H9 (cell line): ENCODE data around the gene IFIT1. TPM values are rescaled to one million over a fixed set of nuclear protein-coding genes. Genes with fewer than 3 reads are reported as not detected.

Experiments
- DNase-seq: peaks from one replicate; pipeline ENCODE4 v3.0.0-alpha.2; 2017
- H2AFZ ChIP-seq: one replicate; pipeline ENCODE4 v1.6.1; 2013; ENCODE audit warnings: mild to moderate bottlenecking, low read length, control low read depth, moderate library complexity
- H2AK5ac ChIP-seq: 2 replicates; pipeline ENCODE4 v1.6.1; 2013; ENCODE audit warnings: low read length, control low read depth, mixed read lengths; ENCODE audit not compliant: insufficient read length
- H2BK120ac ChIP-seq: one replicate; pipeline ENCODE4 v1.6.1; 2013; ENCODE audit warnings: low read depth, mild to moderate bottlenecking, low read length, control low read depth, inconsistent platforms; ENCODE audit not compliant: poor library complexity, severe bottlenecking
- H2BK12ac ChIP-seq: 2 replicates; pipeline ENCODE4 v1.6.1; 2013; ENCODE audit warnings: low read length, control low read depth, mixed read lengths, low read depth; ENCODE audit not compliant: insufficient read length
- H2BK15ac ChIP-seq: 2 replicates; pipeline ENCODE4 v1.6.1; 2013; ENCODE audit warnings: low read depth, low read length, control low read depth
- H2BK20ac ChIP-seq: one replicate; pipeline ENCODE4 v1.6.1; 2013; ENCODE audit warnings: low read depth, mild to moderate bottlenecking, low read length, control low read depth, inconsistent platforms; ENCODE audit not compliant: poor library complexity, severe bottlenecking
- H2BK5ac ChIP-seq: 2 replicates; pipeline ENCODE4 v1.6.1; 2013; ENCODE audit warnings: low read length, control low read depth, mixed read lengths; ENCODE audit not compliant: insufficient read length
- H3K14ac ChIP-seq: 2 replicates; pipeline ENCODE4 v1.6.1; 2013; ENCODE audit warnings: low read length, control low read depth; ENCODE audit not compliant: insufficient read depth
- H3K18ac ChIP-seq: 2 replicates; pipeline ENCODE4 v1.6.1; 2013; ENCODE audit warnings: low read depth, mild to moderate bottlenecking, mixed read lengths, low read length, control low read depth; ENCODE audit not compliant: insufficient read length
- H3K23ac ChIP-seq: 2 replicates; pipeline ENCODE4 v1.6.1; 2013; ENCODE audit warnings: low read length, control low read depth, mixed read lengths, low read depth; ENCODE audit not compliant: insufficient read length
- H3K23me2 ChIP-seq: 2 replicates; pipeline ENCODE4 v1.6.1; 2013; ENCODE audit warnings: low read depth, mild to moderate bottlenecking, mixed read lengths, low read length, control low read depth; ENCODE audit not compliant: insufficient read length, poor library complexity, severe bottlenecking
- H3K27ac ChIP-seq: 2 replicates; pipeline ENCODE4 v1.5.1; 2013; ENCODE audit warnings: low read length, control low read depth, mixed read lengths, low read depth; ENCODE audit not compliant: insufficient read length
- H3K27me3 ChIP-seq: 2 replicates; pipeline ENCODE4 v1.6.1; 2013; ENCODE audit warnings: low read length, control low read depth, inconsistent platforms; ENCODE audit not compliant: insufficient read depth
- H3K4ac ChIP-seq: 2 replicates; pipeline ENCODE4 v1.6.1; 2013; ENCODE audit warnings: low read depth, mild to moderate bottlenecking, control low read depth, inconsistent platforms, low read length, moderate library complexity
- H3K4me1 ChIP-seq: 2 replicates; pipeline ENCODE4 v1.6.1; 2013; ENCODE audit warnings: low read length, control low read depth, inconsistent platforms; ENCODE audit not compliant: insufficient read depth
- H3K4me2 ChIP-seq: 2 replicates; pipeline ENCODE4 v1.6.1; 2013; ENCODE audit warnings: low read length, control low read depth, mixed read lengths; ENCODE audit not compliant: insufficient read length, insufficient read depth
- H3K56ac ChIP-seq: 2 replicates; pipeline ENCODE4 v1.6.1; 2013; ENCODE audit warnings: low read depth, mild to moderate bottlenecking, mixed read lengths, low read length, control low read depth; ENCODE audit not compliant: insufficient read length
- H3K79me1 ChIP-seq: 2 replicates; pipeline ENCODE4 v1.6.1; 2013; ENCODE audit warnings: low read depth, mild to moderate bottlenecking, moderate library complexity, low read length, control low read depth, inconsistent platforms; ENCODE audit not compliant: insufficient read depth, poor library complexity, severe bottlenecking
- H3K79me2 ChIP-seq: 2 replicates; pipeline ENCODE4 v1.6.1; 2013; ENCODE audit warnings: low read length, control low read depth, inconsistent platforms; ENCODE audit not compliant: insufficient read depth
- H3K9ac ChIP-seq: 2 replicates; pipeline ENCODE4 v1.6.1; 2013; ENCODE audit warnings: low read length, control low read depth, mixed read lengths; ENCODE audit not compliant: insufficient read length; ENCODE audit errors: extremely low read depth
- H3K9me3 ChIP-seq: one replicate; pipeline ENCODE4 v1.6.1; 2013; ENCODE audit warnings: low read depth, low read length, inconsistent platforms; ENCODE audit not compliant: control insufficient read depth
- H3T11ph ChIP-seq: one replicate; pipeline ENCODE4 v1.6.1; 2013; ENCODE audit warnings: mild to moderate bottlenecking, low read length, control low read depth, inconsistent platforms
- H4K20me1 ChIP-seq: one replicate; pipeline ENCODE4 v1.6.1; 2013; ENCODE audit not compliant: control insufficient read depth, insufficient read length, insufficient read depth
- H4K5ac ChIP-seq: 2 replicates; pipeline ENCODE4 v1.6.1; 2013; ENCODE audit warnings: low read depth, mild to moderate bottlenecking, mixed read lengths, low read length, control low read depth; ENCODE audit not compliant: insufficient read length
- H4K8ac ChIP-seq: replicated peaks from 2 replicates; pipeline ENCODE4 v1.6.1; 2013; ENCODE audit warnings: low read length, control low read depth, mixed read lengths, low read depth; ENCODE audit not compliant: insufficient read length
- H4K91ac ChIP-seq: 2 replicates; pipeline ENCODE4 v1.6.1; 2013; ENCODE audit warnings: low read depth, mild to moderate bottlenecking, moderate library complexity, mixed read lengths, low read length, control low read depth; ENCODE audit not compliant: insufficient read length
- H3K27ac Mint-ChIP-seq, 3 experiments: 2 replicates in 2 of 3; 3 replicates in 1 of 3; pipeline ENCODE4 v1.8.0; 2020 to 2021; ENCODE audit warnings: mixed read lengths in 3 of 3, mild to moderate bottlenecking in 1 of 3, moderate library complexity in 1 of 3
- H3K27me3 Mint-ChIP-seq: 2 replicates; pipeline ENCODE4 v1.8.0; 2021; ENCODE audit warnings: low read depth, mild to moderate bottlenecking, moderate library complexity, mixed read lengths
- H3K36me3 Mint-ChIP-seq, 3 experiments: 2 replicates in 2 of 3; 3 replicates in 1 of 3; pipeline ENCODE4 v1.8.0; 2020 to 2021; ENCODE audit warnings: low read depth in 3 of 3, mixed read lengths in 3 of 3; ENCODE audit not compliant: insufficient read depth in 1 of 3
- H3K4me1 Mint-ChIP-seq, 2 experiments: 2 replicates each; pipeline ENCODE4 v1.8.0; 2020; ENCODE audit warnings: mixed read lengths in 2 of 2
- H3K4me3 Mint-ChIP-seq, 2 experiments: 2 replicates in 1 of 2; 3 replicates in 1 of 2; pipeline ENCODE4 v1.8.0; 2020 to 2021; ENCODE audit warnings: mild to moderate bottlenecking in 2 of 2, mixed read lengths in 2 of 2, moderate library complexity in 1 of 2
- H3K9me3 Mint-ChIP-seq, 2 experiments: 2 replicates in 1 of 2; 3 replicates in 1 of 2; pipeline ENCODE4 v1.8.0; 2020; ENCODE audit warnings: mild to moderate bottlenecking in 2 of 2, mixed read lengths in 2 of 2, moderate library complexity in 1 of 2
- CTCF ChIP-seq: fragments of 200-600 bp; sonication (generic); conservative IDR thresholded peaks from 3 replicates; pipeline ENCODE4 v1.8.0; 2021; ENCODE audit warnings: antibody characterized with exemption, mild to moderate bottlenecking
- WGBS: extraction: QIAGEN DNeasy Blood & Tissue Kit; methylation state at CpG from one replicate; pipeline ENCODE4 v1.1.7; 2013; ENCODE audit warnings: missing lambda C conversion rate, low lambda C conversion rate, mixed read lengths; ENCODE audit not compliant: insufficient read length; ENCODE audit errors: extremely low coverage; 5-methylcytosine and 5-hydroxymethylcytosine counted together
- total RNA-seq: library from RNA; stranded (reverse); gene quantifications from 2 replicates; pipeline ENCODE4 v1.2.1, GENCODE V29; 2021

The IFIT1 gene
- total RNA-seq, 1 experiment from 2014 or later, result 1.2 TPM

GRCh38 chr10:89348481-89348880 is 43.9 kb upstream of the IFIT1 start:
- no peaks in the 10 kb centered on the region for H3K23me2 ChIP-seq
- H3K27ac ChIP-seq, result no peak overlapping the region
- H3K27ac Mint-ChIP-seq, result peak overlapping the region in 2 of 3 experiments; percentile 41 to 82; a peak in 3 of 7 replicates
- no peak overlapping the region for H3K4ac ChIP-seq
- H3K4me1 ChIP-seq, result peaks cover 22% of the 10 kb centered on the region
- no peak overlapping the region for H3K23ac ChIP-seq
- no peak overlapping the region for H4K91ac ChIP-seq
- H2BK15ac ChIP-seq, result no peak overlapping the region
- no peak overlapping the region for H2BK120ac ChIP-seq
- H3K9ac ChIP-seq, result no peak overlapping the region
- H3K18ac ChIP-seq, result no peak overlapping the region
- peak overlapping the region; percentile 35 for H2AFZ ChIP-seq
- H3K27me3 Mint-ChIP-seq, result no peaks in the 10 kb centered on the region
- H3K4me3 Mint-ChIP-seq, result no peak overlapping the region
- peaks cover 67 to 68% of the 10 kb centered on the region in 2 experiments for H3K4me1 Mint-ChIP-seq
- H3K56ac ChIP-seq, result no peak overlapping the region
- no CpG with 5 or more reads among the region's 5 CpGs for WGBS
- no peak overlapping the region for H2AK5ac ChIP-seq
- no peaks in the 10 kb centered on the region for H4K20me1 ChIP-seq
- no peaks in the 10 kb centered on the region for H3K79me2 ChIP-seq
- no peak overlapping the region for H3K4me2 ChIP-seq
- H3K9me3 Mint-ChIP-seq, result peaks cover 0 to 3% of the 10 kb centered on the region in 2 experiments; a peak in 1 of 5 replicates
- no peak for TF ChIP-seq CTCF
- no peak overlapping the region for H3T11ph ChIP-seq
- H4K8ac ChIP-seq, result no peak overlapping the region
- H2BK20ac ChIP-seq, result no peak overlapping the region
- no peak for DNase-seq
- H4K5ac ChIP-seq, result no peak overlapping the region
- H3K9me3 ChIP-seq, result no peaks in the 10 kb centered on the region
- H3K36me3 Mint-ChIP-seq, result peaks cover 0 to 4% (median 2%) of the 10 kb centered on the region in 3 experiments; a peak in 2 of 7 replicates
- H3K27me3 ChIP-seq, result no peaks in the 10 kb centered on the region
- no peak overlapping the region for H3K14ac ChIP-seq
- H2BK12ac ChIP-seq, result no peak overlapping the region
- no peak overlapping the region for H2BK5ac ChIP-seq
- H3K79me1 ChIP-seq, result no peaks in the 10 kb centered on the region
